Measurements from ENCODE around the gene SERPINB4.
"Not testable (repeated sequence)": the region's sequence is repeated elsewhere in the genome, so short reads cannot be mapped to it uniquely, and the experiment has no call there.

Gene SERPINB4

GRCh38 chr18:63644142-63644541 lies at the start of gene SERPINB4:
SERPINB4 (minus strand) TSS chr18:63644256; CDS start chr18:63643577, 679 bp downstream.
- not testable (repeated sequence) for FAIRE-seq

GRCh38 chr18:63689064-63689463 lies 45.0 kb upstream of the SERPINB4 start:
- FAIRE-seq: no peak
- DNase-seq (ENCODE audit: insufficient read length, low spot score): no peak

More at GRCh38 chr18:63644142-63644541, at the start of gene SERPINB4:
- DNase-seq (ENCODE audit: insufficient read length, low spot score): not testable (repeated sequence)

- FAIRE-seq: no peak
- DNase-seq (ENCODE audit: insufficient read length, low spot score): no peak
Observed at GRCh38 chr18:63686871-63687270, 42.8 kb upstream of the SERPINB4 start.

DNA sequence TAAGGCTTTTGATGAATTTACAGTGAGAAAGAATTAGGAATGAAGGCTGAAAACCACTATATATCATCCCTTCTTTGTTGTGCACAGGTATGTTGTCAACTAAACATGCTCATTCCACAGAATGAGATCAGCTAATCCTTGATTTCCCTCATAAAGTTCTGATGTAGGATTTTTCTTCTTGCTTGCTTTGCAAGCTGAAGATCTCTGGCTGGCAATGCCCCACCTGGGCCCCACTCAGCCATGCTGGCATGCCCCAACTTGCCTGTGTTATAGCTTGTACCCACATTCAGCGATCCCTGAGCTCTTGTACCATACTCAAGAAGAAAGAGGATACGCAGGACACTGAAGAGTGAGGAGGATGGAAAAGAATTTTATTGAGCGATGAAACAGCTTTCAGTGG lies 40.7 kb upstream of the SERPINB4 start:
- FAIRE-seq (no peak), DNase-seq (ENCODE audit: insufficient read length, low spot score) (no peak)

- FAIRE-seq (no peak), DNase-seq (ENCODE audit: insufficient read length, low spot score) (no peak)
Observed at GRCh38 chr18:63683890-63684289, 39.8 kb upstream of the SERPINB4 start.

DNA sequence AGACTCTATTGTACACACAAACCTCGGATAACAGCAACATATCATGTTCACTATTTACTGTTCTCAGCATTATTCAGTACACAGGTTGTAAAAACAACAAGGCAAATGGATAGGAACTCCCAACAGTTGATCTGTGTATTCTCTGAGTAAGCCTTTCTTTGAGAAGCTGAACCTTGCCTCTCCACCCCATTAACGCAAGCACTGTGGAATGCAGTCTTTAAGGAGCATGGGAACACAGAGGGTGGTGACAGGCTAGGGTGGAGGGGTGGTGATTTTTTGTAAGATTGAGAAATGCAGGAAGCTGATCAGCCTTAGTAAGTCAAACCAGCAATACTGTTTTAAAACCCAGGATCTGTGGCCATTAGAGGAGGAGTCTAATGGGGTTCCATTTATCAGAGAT lies 39.1 kb upstream of the SERPINB4 start:
- DNase-seq (ENCODE audit: insufficient read length, low spot score) (no peak), FAIRE-seq (no peak)

GRCh38 chr18:63681449-63682340 lies 37.6 kb upstream of the SERPINB4 start:
- no peak for DNase-seq (ENCODE audit: insufficient read length, low spot score)
- FAIRE-seq: no peak

DNA sequence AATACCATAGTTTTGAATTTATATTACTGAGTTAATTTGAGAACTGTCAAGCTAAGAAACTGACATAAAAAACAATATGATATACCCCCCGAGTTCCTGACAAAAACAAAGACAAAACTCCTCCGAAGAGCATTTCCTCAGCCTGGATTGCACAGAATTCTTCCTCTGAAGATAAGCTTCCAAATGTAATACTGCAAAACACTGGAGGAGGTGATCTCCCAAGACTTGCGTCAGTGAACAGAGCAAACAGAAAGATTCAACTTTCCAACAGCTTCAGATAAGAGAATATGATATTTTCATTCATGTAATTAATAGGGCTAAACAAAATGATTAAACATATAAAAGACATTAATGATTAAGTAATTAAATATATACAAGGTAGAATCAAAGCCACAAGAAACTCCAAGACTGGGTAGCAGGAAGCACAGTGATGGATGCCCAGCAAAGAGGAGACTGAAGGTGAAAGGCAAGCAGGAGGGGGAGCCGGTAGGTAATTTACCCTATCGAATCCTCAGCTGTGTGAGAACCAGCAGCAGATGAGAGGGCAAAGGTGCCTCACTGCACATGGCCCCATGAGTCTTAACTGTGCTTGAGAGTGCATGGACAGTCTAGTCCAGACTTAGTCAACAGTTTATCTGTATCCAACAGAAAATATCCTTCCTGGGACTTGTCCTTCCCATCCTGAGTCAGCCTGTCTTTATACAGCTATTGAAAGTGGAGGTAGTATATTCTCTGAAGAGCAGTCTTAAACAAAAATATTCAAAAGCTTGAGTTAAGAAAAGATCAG lies 36.0 kb upstream of the SERPINB4 start:
- FAIRE-seq: no peak
- DNase-seq (ENCODE audit: insufficient read length, low spot score): no peak

DNA sequence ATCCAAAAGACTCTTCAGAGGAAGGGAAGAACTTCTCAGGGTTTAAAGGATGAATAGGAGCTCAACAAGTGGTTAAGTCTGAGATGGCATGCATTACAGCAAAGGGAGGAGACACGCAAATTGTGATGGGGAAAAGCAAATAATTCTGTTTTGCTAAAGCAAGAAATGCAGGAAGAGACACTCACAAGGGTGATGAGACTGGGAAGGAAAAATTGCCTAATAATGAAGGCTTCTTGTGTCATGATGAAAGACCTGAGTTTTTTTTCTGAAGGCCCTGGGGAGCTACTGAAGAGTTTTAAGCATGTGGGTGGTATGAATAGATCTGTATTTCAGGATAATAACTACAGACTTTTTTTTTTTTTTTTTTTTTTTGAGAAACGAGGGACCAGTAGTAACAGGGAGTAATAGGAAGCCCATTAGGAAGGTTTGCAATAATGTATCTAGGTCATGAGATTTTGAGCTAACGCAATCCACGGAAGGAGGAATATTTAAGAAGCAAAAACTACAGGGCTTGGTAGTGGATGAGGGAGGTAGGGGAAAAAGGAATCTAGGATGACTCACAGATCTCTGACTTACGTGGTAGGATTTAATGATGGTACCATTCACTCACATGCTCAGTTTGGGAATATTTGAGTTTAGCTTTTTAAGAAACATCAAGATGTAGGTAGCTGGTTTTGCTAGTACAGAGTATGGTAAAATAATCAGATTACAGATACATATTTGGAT lies 33.6 kb upstream of the SERPINB4 start:
- DNase-seq (ENCODE audit: insufficient read length, low spot score): no peak
- no peak for FAIRE-seq

- DNase-seq (ENCODE audit: insufficient read length, low spot score) (no peak), FAIRE-seq (no peak)
Observed at GRCh38 chr18:63676526-63677323, 32.7 kb upstream of the SERPINB4 start.

GRCh38 chr18:63664571-63664970 lies 20.5 kb upstream of the SERPINB4 start:
- DNase-seq (ENCODE audit: insufficient read length, low spot score) (no peak), FAIRE-seq (no peak)

- not testable (repeated sequence) for DNase-seq (ENCODE audit: insufficient read length, low spot score)
- FAIRE-seq: peak; percentile 42
Observed at GRCh38 chr18:63661750-63662149, 17.7 kb upstream of the SERPINB4 start, which contains the start of gene SERPINB3. SERPINB3 (minus strand) TSS chr18:63661893; CDS start chr18:63661216, 677 bp downstream.

DNA sequence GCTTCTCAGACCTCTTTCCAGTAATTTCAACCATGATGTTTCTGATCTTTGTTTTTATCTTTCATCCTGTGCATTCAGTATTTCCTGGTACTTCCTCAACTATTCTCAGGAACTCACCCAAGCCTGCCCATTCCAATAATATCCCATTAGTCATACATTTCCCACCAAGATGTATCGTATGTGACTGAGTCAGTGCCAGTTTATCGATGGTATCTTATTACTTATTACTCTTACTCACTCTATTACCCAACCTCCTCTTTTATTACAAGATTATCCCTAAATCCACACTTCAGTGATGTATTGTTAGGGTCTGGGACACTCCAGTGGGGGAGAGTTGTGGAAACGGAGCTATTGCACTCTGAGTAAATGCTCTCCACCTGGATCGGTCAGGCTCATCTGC lies 14.9 kb upstream of the SERPINB4 start:
- not testable (repeated sequence) for FAIRE-seq; DNase-seq (ENCODE audit: insufficient read length, low spot score)

DNA sequence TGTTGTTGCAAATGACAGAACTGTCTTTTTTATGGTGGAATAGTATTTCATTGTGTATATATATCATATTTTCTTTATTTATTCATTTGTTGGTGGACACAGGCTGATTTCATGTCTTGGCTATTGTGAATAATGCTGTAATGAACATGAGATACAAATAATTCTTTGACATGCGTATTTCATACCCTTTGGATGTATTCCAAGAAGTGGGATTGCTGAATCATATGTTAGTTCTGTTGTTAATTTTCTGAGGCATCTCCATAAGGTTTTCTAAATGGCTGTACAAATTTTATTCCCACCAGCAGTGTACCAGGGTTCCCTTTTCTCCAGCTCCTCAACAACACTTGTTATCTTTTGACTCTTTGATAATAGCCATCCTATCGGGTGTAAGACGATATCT lies 6.2 kb upstream of the SERPINB4 start:
- not testable (repeated sequence) for DNase-seq (ENCODE audit: insufficient read length, low spot score); FAIRE-seq

DNA sequence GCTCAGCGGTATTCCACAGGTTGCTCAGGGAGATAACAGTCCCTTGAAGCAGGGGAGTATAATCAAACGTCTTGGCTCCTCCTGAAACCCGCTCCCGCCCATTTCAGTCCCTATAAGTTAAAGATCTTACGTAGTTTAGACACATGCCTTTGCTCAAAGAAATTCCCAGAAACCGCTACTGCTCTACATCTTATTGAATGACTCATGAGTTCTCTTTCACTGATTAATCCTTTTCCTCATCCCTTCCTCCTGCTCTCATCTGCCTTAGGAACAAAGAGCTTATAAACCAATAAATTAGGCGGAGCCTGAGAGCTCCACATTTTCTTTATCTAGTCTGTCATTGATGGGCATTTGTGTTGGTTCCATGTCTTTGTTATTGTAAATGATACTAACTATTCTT lies 4.2 kb upstream of the SERPINB4 start:
- FAIRE-seq (no peak), DNase-seq (ENCODE audit: insufficient read length, low spot score) (no peak)

DNA sequence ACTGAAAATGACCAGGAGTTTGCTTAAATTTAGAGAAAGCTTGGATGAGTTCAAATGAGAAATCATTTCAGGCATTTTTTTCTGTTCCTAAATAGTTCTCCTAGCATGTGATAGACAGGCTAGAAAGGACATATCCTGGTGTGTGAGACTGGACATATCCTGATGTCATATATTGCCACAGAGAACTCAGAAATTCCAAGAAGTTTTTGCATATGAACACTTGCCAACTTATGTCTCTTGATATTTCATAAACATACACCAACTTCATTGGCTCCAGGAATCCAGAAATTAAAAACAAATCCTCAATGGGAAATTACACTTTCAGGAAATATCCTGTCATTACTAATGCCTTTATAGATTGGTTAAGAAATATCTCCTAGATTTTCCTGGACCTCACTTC lies 2.9 kb upstream of the SERPINB4 start:
- no peak for FAIRE-seq

DNA sequence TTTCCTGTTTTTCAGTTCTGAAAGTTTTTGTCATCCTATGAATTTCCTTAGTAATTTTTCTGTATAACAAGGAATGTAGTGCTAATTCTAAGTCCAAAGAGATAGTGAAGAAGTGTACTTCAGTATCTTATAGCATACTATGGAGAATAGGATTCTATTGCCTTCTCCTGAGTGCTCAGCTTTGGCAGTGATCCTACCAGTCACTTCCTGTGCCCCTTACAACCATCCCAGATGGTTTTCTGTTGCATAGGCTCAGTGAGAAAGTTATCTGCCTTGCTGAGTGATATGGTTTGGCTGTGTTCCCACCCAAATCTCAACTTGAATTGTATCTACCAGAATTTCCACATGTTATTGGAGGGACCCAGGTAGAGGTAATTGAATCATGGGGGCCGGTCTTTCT lies 638 bp upstream of the SERPINB4 start:
- FAIRE-seq; DNase-seq (ENCODE audit: insufficient read length, low spot score): not testable (repeated sequence)

More for the DNA sequence above, 2.9 kb upstream of the SERPINB4 start:
- no peak for DNase-seq (ENCODE audit: insufficient read length, low spot score)

GRCh38 chr18:63642668-63643356 lies 1.2 kb downstream of the SERPINB4 start:
- DNase-seq (ENCODE audit: insufficient read length, low spot score); FAIRE-seq: not testable (repeated sequence)

GRCh38 chr18:63641157-63641680 lies 2.8 kb downstream of the SERPINB4 start:
- FAIRE-seq; DNase-seq (ENCODE audit: insufficient read length, low spot score): not testable (repeated sequence)
